ENCODE data around the gene LMAN2. TPM values are rescaled to one million over a fixed set of nuclear protein-coding genes. Genes with fewer than 3 reads are reported as not detected.

The LMAN2 gene
- total RNA-seq, 1 donor from 2014 or later, result 103 TPM

- H3K27me3 Mint-ChIP-seq (ENCODE audit: low read depth, unreplicated experiment), result no peaks in the 10 kb centered on the region
- peak overlapping the region; percentile 80 for H3K4me3 Mint-ChIP-seq (ENCODE audit: unreplicated experiment)
- TF ChIP-seq CTCF (IDR thresholded peaks at IDR 0.05; ENCODE audit: insufficient read depth, low read depth, low read length) (no peak), EZH2 (IDR thresholded peaks at IDR 0.05; ENCODE audit: insufficient read depth, low read length) (no peak)
- no peak for DNase-seq (ENCODE audit: low read depth)
- H3K4me3 ChIP-seq (ENCODE audit: insufficient read depth, low read depth, low read length), result peak overlapping the region; percentile 70
- no peak overlapping the region for H3K27ac ChIP-seq (ENCODE audit: low read depth, low read length)
- peaks cover 26% of the 10 kb centered on the region for H3K79me2 ChIP-seq (ENCODE audit: insufficient read depth, low read length)
- H3K9ac ChIP-seq (ENCODE audit: low read length), result peak overlapping the region; percentile 78
- peaks cover 10% of the 10 kb centered on the region for H3K36me3 ChIP-seq (ENCODE audit: insufficient read depth, low read length)
- peaks cover 12% of the 10 kb centered on the region for H3K36me3 Mint-ChIP-seq (ENCODE audit: low read depth, unreplicated experiment)
- no peaks in the 10 kb centered on the region for H3K27me3 ChIP-seq (ENCODE audit: insufficient read depth, low read length)
- no peak overlapping the region for H2AFZ ChIP-seq (ENCODE audit: low read depth, low read length)
- peaks cover 38% of the 10 kb centered on the region for H4K20me1 ChIP-seq (ENCODE audit: insufficient read depth, low read length)
- H3K4me1 ChIP-seq (ENCODE audit: insufficient read depth, low read length), result peaks cover 19% of the 10 kb centered on the region
- FAIRE-seq, result no peak
- H3K9me3 Mint-ChIP-seq (ENCODE audit: unreplicated experiment), result no peaks in the 10 kb centered on the region
- H3K4me1 Mint-ChIP-seq (ENCODE audit: low read depth, unreplicated experiment), result peaks cover 8% of the 10 kb centered on the region
- H3K9me3 ChIP-seq (ENCODE audit: insufficient read depth, low read depth, low read length), result no peaks in the 10 kb centered on the region
- peak overlapping the region; percentile 81 for H3K27ac Mint-ChIP-seq (ENCODE audit: unreplicated experiment)
- peak overlapping the region; percentile 97 for H3K4me2 ChIP-seq (ENCODE audit: low read length)
Observed at GRCh38 chr5:177310757-177311391, 40.6 kb downstream of the LMAN2 start.

DNA sequence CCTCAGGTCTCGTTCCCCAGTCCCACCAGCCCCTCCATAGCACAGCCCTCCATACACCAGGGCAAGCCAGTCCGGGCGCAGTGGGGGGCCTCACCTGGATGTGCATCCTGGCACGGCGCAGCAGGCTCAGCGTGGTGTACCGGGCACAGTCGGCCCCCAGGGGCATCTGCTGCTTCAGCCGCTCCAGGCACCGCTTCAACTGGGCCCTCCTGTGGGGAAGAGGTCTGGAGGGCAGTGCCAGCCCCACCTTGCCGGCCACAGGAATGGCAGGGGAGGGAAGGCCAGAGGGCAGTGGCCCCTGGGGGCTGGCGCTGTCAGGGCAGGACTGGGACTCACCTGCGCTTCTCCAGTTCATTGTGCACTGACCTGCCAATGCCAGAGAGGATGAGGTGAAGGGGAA, 41.1 kb downstream of the LMAN2 start:
- peaks cover 10% of the 10 kb centered on the region for H3K36me3 ChIP-seq (ENCODE audit: insufficient read depth, low read length)
- H3K27ac ChIP-seq (ENCODE audit: low read depth, low read length), result no peak overlapping the region
- H3K79me2 ChIP-seq (ENCODE audit: insufficient read depth, low read length), result peaks cover 32% of the 10 kb centered on the region
- H3K4me3 ChIP-seq (ENCODE audit: insufficient read depth, low read depth, low read length), result peak overlapping the region; percentile 34
- Mint-ChIP-seq H3K9me3 (ENCODE audit: unreplicated experiment) (no peaks in the 10 kb centered on the region), H3K27ac (ENCODE audit: unreplicated experiment) (peak overlapping the region; percentile 81), H3K4me3 (ENCODE audit: unreplicated experiment) (no peak overlapping the region), H3K27me3 (ENCODE audit: low read depth, unreplicated experiment) (no peaks in the 10 kb centered on the region), H3K4me1 (ENCODE audit: low read depth, unreplicated experiment) (peaks cover 13% of the 10 kb centered on the region), H3K36me3 (ENCODE audit: low read depth, unreplicated experiment) (peaks cover 14% of the 10 kb centered on the region)
- peaks cover 41% of the 10 kb centered on the region for H4K20me1 ChIP-seq (ENCODE audit: insufficient read depth, low read length)
- H3K27me3 ChIP-seq (ENCODE audit: insufficient read depth, low read length), result no peaks in the 10 kb centered on the region
- peak overlapping the region; percentile 78 for H3K9ac ChIP-seq (ENCODE audit: low read length)
- no peaks in the 10 kb centered on the region for H3K9me3 ChIP-seq (ENCODE audit: insufficient read depth, low read depth, low read length)
- H3K4me2 ChIP-seq (ENCODE audit: low read length), result peak overlapping the region; percentile 97
- no peak overlapping the region for H2AFZ ChIP-seq (ENCODE audit: low read depth, low read length)
- no peak for FAIRE-seq
- DNase-seq (ENCODE audit: low read depth), result no peak
- TF ChIP-seq CTCF (IDR thresholded peaks at IDR 0.05; ENCODE audit: insufficient read depth, low read depth, low read length), result no peak
- no peak for TF ChIP-seq EZH2 (IDR thresholded peaks at IDR 0.05; ENCODE audit: insufficient read depth, low read length)
- H3K4me1 ChIP-seq (ENCODE audit: insufficient read depth, low read length), result peaks cover 23% of the 10 kb centered on the region

All from astrocyte (in vitro differentiated cells and primary cell).